ENCODE data around the gene CISD1. TPM values are rescaled to one million over a fixed set of nuclear protein-coding genes. Genes with fewer than 3 reads are reported as not detected.

Gene CISD1
- total RNA-seq, 2 experiments from 2014 or later = 22.4 to 44.5 TPM

GRCh38 chr10:58237014-58237834 is 31.7 kb upstream of the CISD1 start:
- no TSS peak for BruUV-seq (replicated peaks)

GRCh38 chr10:58239561-58240169 is 29.3 kb upstream of the CISD1 start:
- Histone ChIP-seq H2AFZ (ENCODE audit: low read length) (no peak overlapping the region), H3K36me3 (ENCODE audit: insufficient read depth, low read length) (peaks cover 31% of the 10 kb centered on the region), H3K79me2 (ENCODE audit: insufficient read depth, low read depth, low read length) (peaks cover 42% of the 10 kb centered on the region; the same call in 1 of the 2 replicates), H4K20me1 (ENCODE audit: insufficient read depth, low read length) (peaks cover 5% of the 10 kb centered on the region; the same call in 1 of the 2 replicates), H3K4me3 (ENCODE audit: low read depth, low read length, poor library complexity, severe bottlenecking) (no peak overlapping the region), H3K27ac (ENCODE audit: low read depth, low read length, poor library complexity, severe bottlenecking) (no peak overlapping the region), H3K4me1 (ENCODE audit: insufficient read depth, low read length, poor library complexity, severe bottlenecking) (peaks cover 4% of the 10 kb centered on the region), H3K4me2 (ENCODE audit: low read length) (no peak overlapping the region), H3K9me2 (ENCODE audit: insufficient read depth, low read length) (no peaks in the 10 kb centered on the region), H3K9me3 (ENCODE audit: low read length) (0 out of 2 replicates have a peak, but pooled peaks cover 3% of the 10 kb centered on the region)
- ChIA-PET POLR2A (interaction anchor here (0.7 to 1.4 kb wide), 2 partner anchors 19 to 27 kb away, joined by 3 to 4 read pairs; no protein-coding TSS in a partner anchor), CTCF (ENCODE audit: unreplicated experiment) (no interaction called here)
- no peak for TF ChIP-seq CTCF (conservative IDR thresholded peaks at IDR 0.05; ENCODE audit: low read length)
- no peak for TF ChIP-seq EZH2phosphoT487 (IDR thresholded peaks at IDR 0.05; ENCODE audit: borderline replicate concordance, low read depth, low read length)
- intact Hi-C loops (cut with micrococcal nuclease; ENCODE audit: unreplicated experiment) = no loop called here
- no TSS peak for BruUV-seq (replicated peaks)
- DNase-seq (ENCODE audit: low spot score) = no peak

More at GRCh38 chr10:58237014-58237834, 31.7 kb upstream of the CISD1 start:
- H3K4me2 ChIP-seq (ENCODE audit: low read length) = no peak overlapping the region
- H3K27ac ChIP-seq (ENCODE audit: low read depth, low read length, poor library complexity, severe bottlenecking) = no peak overlapping the region
- H3K36me3 ChIP-seq (ENCODE audit: insufficient read depth, low read length) = peaks cover 33% of the 10 kb centered on the region
- H3K4me3 ChIP-seq (ENCODE audit: low read depth, low read length, poor library complexity, severe bottlenecking) = no peak overlapping the region
- H3K79me2 ChIP-seq (ENCODE audit: insufficient read depth, low read depth, low read length) = peaks cover 34% of the 10 kb centered on the region; the same call in 1 of the 2 replicates
- no peaks in the 10 kb centered on the region for H3K9me2 ChIP-seq (ENCODE audit: insufficient read depth, low read length)
- TF ChIP-seq CTCF (conservative IDR thresholded peaks at IDR 0.05; ENCODE audit: low read length) (no peak), EZH2phosphoT487 (IDR thresholded peaks at IDR 0.05; ENCODE audit: borderline replicate concordance, low read depth, low read length) (no peak)
- ChIA-PET POLR2A (interaction anchor here (0.6 to 0.7 kb wide), 2 partner anchors 31 to 799 kb away, joined by 3 to 4 read pairs; partner anchors contain the start of gene IPMK), CTCF (ENCODE audit: unreplicated experiment) (no interaction called here)
- intact Hi-C loops (cut with micrococcal nuclease; ENCODE audit: unreplicated experiment) = no loop called here
- H3K9me3 ChIP-seq (ENCODE audit: low read length) = no peaks in the 10 kb centered on the region
- no peak overlapping the region for H2AFZ ChIP-seq (ENCODE audit: low read length)
- H3K4me1 ChIP-seq (ENCODE audit: insufficient read depth, low read length, poor library complexity, severe bottlenecking) = peaks cover 4% of the 10 kb centered on the region
- peaks cover 5% of the 10 kb centered on the region; the same call in 1 of the 2 replicates for H4K20me1 ChIP-seq (ENCODE audit: insufficient read depth, low read length)
- no peak for DNase-seq (ENCODE audit: low spot score)
